MCF 10A (cell line): ENCODE results near the gene SERPINB13. TPM values are rescaled to one million over a fixed set of nuclear protein-coding genes. Genes with fewer than 3 reads are reported as not detected.

Experiments used
- BruUV-seq: library from RNA; stranded (reverse); fragments of 400-500 nt; replicated peaks from 2 replicates; lab custom pipeline; 2021; lab: Mats Ljungman, UMichigan
- CTCF ChIA-PET: fragments of 300-600 bp; sonication (Branson Sonifier 250); formaldehyde crosslinking; extraction: SDS; loops from one replicate; lab custom pipeline; 2021; ENCODE audit warnings: antibody characterized with exemption, inconsistent platforms; lab: Yijun Ruan, JAX
- POLR2A ChIA-PET: fragments of 300-600, 350-650 bp; sonication (Branson Sonifier 250); formaldehyde crosslinking; extraction: SDS; loops from one replicate; lab custom pipeline; 2020; ENCODE audit warnings: antibody characterized with exemption, inconsistent platforms; lab: Yijun Ruan, JAX
- DNase-seq: peaks from one replicate; pipeline ENCODE4 v3.0.0-alpha.2; 2018; ENCODE audit not compliant: unreplicated experiment
- H3K27ac Mint-ChIP-seq: one replicate; pipeline ENCODE4 v1.8.0; 2022; ENCODE audit warnings: mild to moderate bottlenecking, low read depth, mixed read lengths; ENCODE audit not compliant: unreplicated experiment
- H3K27me3 Mint-ChIP-seq: one replicate; pipeline ENCODE4 v1.8.0; 2022; ENCODE audit warnings: mixed read lengths; ENCODE audit not compliant: insufficient read depth, unreplicated experiment
- H3K36me3 Mint-ChIP-seq: one replicate; pipeline ENCODE4 v1.8.0; 2022; ENCODE audit warnings: mild to moderate bottlenecking, moderate library complexity, mixed read lengths; ENCODE audit not compliant: insufficient read depth, unreplicated experiment
- H3K4me1 Mint-ChIP-seq: one replicate; pipeline ENCODE4 v1.8.0; 2022; ENCODE audit warnings: mixed read lengths; ENCODE audit not compliant: insufficient read depth, unreplicated experiment
- H3K4me3 Mint-ChIP-seq: one replicate; pipeline ENCODE4 v1.8.0; 2022; ENCODE audit warnings: mild to moderate bottlenecking, moderate library complexity, mixed read lengths; ENCODE audit not compliant: unreplicated experiment
- H3K9me3 Mint-ChIP-seq: one replicate; pipeline ENCODE4 v1.8.0; 2022; ENCODE audit warnings: mixed read lengths; ENCODE audit not compliant: unreplicated experiment
- intact Hi-C: fragments of 100-400 bp; cut with micrococcal nuclease; formaldehyde crosslinking; loops from 2 replicates; pipeline ENCODE4 v1.14.1; 2022
- total RNA-seq: library from RNA; stranded (reverse); gene quantifications from 2 replicates; pipeline ENCODE4 v1.2.3, GENCODE V29; 2022
- TF ChIP-seq, protein P1 (sequence below): fragments of 200-600 bp; IDR thresholded peaks from one replicate; pipeline ENCODE4 v1.8.0; 2022; ENCODE audit warnings: antibody characterized with exemption, mild to moderate bottlenecking; ENCODE audit not compliant: unreplicated experiment

SERPINB13 gene
- total RNA-seq, 1 experiment from 2014 or later, result 0.49 TPM

DNA sequence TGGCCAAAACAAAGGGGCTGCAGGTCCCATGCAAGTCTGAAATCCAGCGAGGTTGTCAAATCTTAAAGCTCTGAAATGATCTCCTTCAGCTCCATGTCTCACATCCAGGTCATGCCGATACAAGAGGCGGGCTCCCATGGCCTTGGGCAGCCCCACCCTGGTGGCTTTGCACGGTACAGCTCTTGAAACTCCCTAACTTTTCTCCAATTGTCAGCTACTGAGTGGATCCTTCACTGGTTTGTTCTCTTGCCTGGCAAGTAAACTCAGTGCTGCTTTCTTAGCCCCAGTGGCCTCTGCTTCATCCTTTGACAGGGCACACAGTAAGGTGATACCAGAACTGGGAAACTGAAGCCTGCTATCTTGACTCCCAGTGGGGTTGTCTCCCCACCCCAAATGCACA, 26.3 kb downstream of the SERPINB13 start:
- ChIA-PET POLR2A (no interaction called here), CTCF (no interaction called here)
- TF ChIP-seq, protein P1, sequence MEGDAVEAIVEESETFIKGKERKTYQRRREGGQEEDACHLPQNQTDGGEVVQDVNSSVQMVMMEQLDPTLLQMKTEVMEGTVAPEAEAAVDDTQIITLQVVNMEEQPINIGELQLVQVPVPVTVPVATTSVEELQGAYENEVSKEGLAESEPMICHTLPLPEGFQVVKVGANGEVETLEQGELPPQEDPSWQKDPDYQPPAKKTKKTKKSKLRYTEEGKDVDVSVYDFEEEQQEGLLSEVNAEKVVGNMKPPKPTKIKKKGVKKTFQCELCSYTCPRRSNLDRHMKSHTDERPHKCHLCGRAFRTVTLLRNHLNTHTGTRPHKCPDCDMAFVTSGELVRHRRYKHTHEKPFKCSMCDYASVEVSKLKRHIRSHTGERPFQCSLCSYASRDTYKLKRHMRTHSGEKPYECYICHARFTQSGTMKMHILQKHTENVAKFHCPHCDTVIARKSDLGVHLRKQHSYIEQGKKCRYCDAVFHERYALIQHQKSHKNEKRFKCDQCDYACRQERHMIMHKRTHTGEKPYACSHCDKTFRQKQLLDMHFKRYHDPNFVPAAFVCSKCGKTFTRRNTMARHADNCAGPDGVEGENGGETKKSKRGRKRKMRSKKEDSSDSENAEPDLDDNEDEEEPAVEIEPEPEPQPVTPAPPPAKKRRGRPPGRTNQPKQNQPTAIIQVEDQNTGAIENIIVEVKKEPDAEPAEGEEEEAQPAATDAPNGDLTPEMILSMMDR, result no peak
- DNase-seq, result no peak
- Mint-ChIP-seq H3K27ac (no peak overlapping the region), H3K4me1 (no peaks in the 10 kb centered on the region), H3K27me3 (no peaks in the 10 kb centered on the region), H3K36me3 (no peaks in the 10 kb centered on the region), H3K9me3 (no peaks in the 10 kb centered on the region), H3K4me3 (no peak overlapping the region)
- intact Hi-C loops, result no loop called here
- BruUV-seq, result no TSS peak

DNA sequence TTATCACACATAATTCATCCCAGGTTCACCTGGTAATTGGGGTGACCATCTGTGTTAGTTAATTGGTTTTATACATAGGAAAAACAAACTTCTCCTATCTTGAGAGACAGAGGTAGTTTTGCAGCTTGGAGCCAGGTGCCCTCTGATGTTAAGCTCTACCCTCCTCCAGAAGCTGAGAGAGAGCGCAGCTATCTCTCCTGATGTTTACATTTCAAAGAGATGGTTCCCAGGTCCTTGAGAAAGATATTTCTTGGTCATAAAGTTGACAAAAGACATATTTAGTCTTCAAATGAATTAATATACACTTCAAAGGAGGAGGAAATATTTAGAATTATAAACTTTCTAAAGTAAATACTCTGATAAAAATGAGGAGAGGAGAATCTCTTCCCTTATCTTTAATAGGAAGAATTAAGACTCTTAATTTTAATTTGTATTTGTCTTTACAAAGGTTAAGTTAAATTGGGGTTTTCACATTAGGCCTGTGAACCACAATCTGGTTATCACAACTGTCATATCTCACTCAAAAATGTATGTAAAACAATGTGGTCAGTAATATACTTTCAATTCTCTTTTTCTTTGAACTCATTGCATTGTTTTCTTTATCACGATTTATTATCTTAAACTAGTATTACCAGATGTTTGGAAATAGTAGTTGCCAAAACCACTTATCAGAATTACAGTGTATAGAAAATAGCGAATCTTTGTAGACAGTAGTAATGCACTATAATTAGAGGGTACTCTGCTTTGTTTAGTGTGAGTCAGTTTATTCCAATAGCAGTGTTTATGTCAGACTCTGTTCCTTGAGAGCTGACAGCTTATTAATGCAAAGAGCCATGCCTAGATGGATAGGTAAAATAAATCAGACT, 30.1 kb downstream of the SERPINB13 start:
- Mint-ChIP-seq H3K36me3 (no peaks in the 10 kb centered on the region), H3K27me3 (no peaks in the 10 kb centered on the region), H3K4me3 (no peak overlapping the region), H3K9me3 (no peaks in the 10 kb centered on the region), H3K27ac (no peak overlapping the region), H3K4me1 (no peaks in the 10 kb centered on the region)
- TF ChIP-seq, protein P1, result no peak
- intact Hi-C loops, result no loop called here
- no TSS peak for BruUV-seq
- no peak for DNase-seq
- POLR2A ChIA-PET, result no interaction called here
- CTCF ChIA-PET, result interaction anchor here (0.7 kb wide), 1 partner anchor 14 kb away, joined by 3 read pairs; no protein-coding TSS in a partner anchor

DNA sequence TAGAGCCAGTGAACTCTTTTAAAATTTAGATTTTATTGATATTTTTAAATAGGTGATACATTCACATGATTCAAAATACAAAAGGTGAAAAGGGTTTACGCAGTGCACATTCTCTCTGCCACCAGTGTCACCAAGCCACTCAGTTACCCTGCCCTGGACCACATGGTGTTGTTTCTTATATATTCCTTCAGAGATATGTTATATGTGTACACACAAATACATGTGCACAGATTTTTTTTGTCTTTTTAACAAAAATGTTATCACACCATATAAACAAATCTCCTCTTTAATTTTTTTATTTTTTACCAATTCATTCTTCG, 30.7 kb downstream of the SERPINB13 start:
- Mint-ChIP-seq H3K9me3 (no peaks in the 10 kb centered on the region), H3K27ac (no peak overlapping the region)

DNA sequence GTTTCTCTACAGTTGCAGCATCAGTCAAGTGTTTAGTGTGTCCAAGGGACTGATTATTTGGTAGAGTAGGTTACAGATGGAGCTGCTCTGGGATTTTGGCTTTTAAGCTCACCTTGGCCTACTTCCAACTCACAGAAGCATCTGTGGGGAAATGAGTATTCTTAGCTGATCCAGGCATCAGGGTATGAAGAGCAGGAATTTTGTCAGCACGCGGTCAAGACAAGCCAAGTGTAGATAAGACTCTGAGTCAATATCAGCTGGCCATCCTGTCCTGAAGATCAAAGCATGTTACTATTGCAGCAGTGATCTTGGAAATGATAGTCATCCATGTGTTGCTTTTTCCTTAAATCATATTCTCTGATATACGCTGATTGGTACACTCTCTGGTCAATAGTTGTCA, 32.5 kb downstream of the SERPINB13 start:
- no peak overlapping the region for H3K27ac Mint-ChIP-seq
- H3K36me3 Mint-ChIP-seq, result no peaks in the 10 kb centered on the region
- H3K4me3 Mint-ChIP-seq, result no peak overlapping the region
- TF ChIP-seq, protein P1, result no peak
- H3K27me3 Mint-ChIP-seq, result no peaks in the 10 kb centered on the region
- DNase-seq, result no peak
- H3K4me1 Mint-ChIP-seq, result no peaks in the 10 kb centered on the region
- H3K9me3 Mint-ChIP-seq, result no peaks in the 10 kb centered on the region
- BruUV-seq, result no TSS peak
- CTCF ChIA-PET, result interaction anchor here (0.6 to 1.1 kb wide), 2 partner anchors 9 to 102 kb away, joined by 3 read pairs; no protein-coding TSS in a partner anchor
- intact Hi-C loops, result no loop called here
- POLR2A ChIA-PET, result no interaction called here

More for the DNA sequence above, 30.7 kb downstream of the SERPINB13 start:
- intact Hi-C loops, result no loop called here
- Mint-ChIP-seq H3K36me3 (no peaks in the 10 kb centered on the region), H3K4me3 (no peak overlapping the region), H3K27me3 (no peaks in the 10 kb centered on the region), H3K4me1 (no peaks in the 10 kb centered on the region)
- ChIA-PET CTCF (interaction anchor here (0.7 kb wide), 2 partner anchors 14 to 73 kb away, joined by 3 to 5 read pairs; no protein-coding TSS in a partner anchor), POLR2A (no interaction called here)
- no TSS peak for BruUV-seq
- TF ChIP-seq, protein P1, result no peak
- DNase-seq, result no peak
